HL-60/S4 (cell line): ENCODE results near the gene ARFRP1.

Source experiments
- in situ Hi-C: fragments of 300-500 bp; cut with MboI; formaldehyde crosslinking; loops from 2 replicates; pipeline ENCODE4 v1.14.3; 2022; ENCODE audit warnings: low sequenced_read_pairs

ARFRP1 gene

GRCh38 chr20:63707558-63708300, at the start of gene ARFRP1, which contains the start of gene ZGPAT:
Gene ARFRP1, minus strand, starts transcription at chr20:63707976. Its CDS starts 885 bp downstream, at chr20:63707091.
Gene ZGPAT, plus strand, starts transcription at chr20:63708039. Its CDS starts 542 bp downstream, at chr20:63708581.
- in situ Hi-C loops = no loop called here

- in situ Hi-C loops = no loop called here
Measured at GRCh38 chr20:63756648-63756991, 48.8 kb upstream of the ARFRP1 start.

GRCh38 chr20:63755933-63756647, 48.3 kb upstream of the ARFRP1 start:
- in situ Hi-C loops = no loop called here

- in situ Hi-C loops = no loop called here
Measured at GRCh38 chr20:63754008-63754407, 46.2 kb upstream of the ARFRP1 start.

- in situ Hi-C loops = no loop called here
Measured at GRCh38 chr20:63753381-63753780, 45.6 kb upstream of the ARFRP1 start.

- in situ Hi-C loops = no loop called here
Measured at GRCh38 chr20:63752411-63753101, 44.8 kb upstream of the ARFRP1 start.

GRCh38 chr20:63751471-63752271, 43.9 kb upstream of the ARFRP1 start:
- in situ Hi-C loops = no loop called here

- in situ Hi-C loops = no loop called here
Measured at GRCh38 chr20:63750807-63751470, 43.2 kb upstream of the ARFRP1 start.

- in situ Hi-C loops = no loop called here
Measured at GRCh38 chr20:63749597-63750508, 42.1 kb upstream of the ARFRP1 start.

- in situ Hi-C loops = no loop called here
Measured at GRCh38 chr20:63748934-63749270, 41.1 kb upstream of the ARFRP1 start.

GRCh38 chr20:63748070-63748933, 40.5 kb upstream of the ARFRP1 start:
- in situ Hi-C loops = no loop called here

- in situ Hi-C loops = no loop called here
Measured at GRCh38 chr20:63747622-63748069, 39.9 kb upstream of the ARFRP1 start.

GRCh38 chr20:63746751-63747315, 39.1 kb upstream of the ARFRP1 start:
- in situ Hi-C loops = no loop called here

GRCh38 chr20:63745961-63746731, 38.4 kb upstream of the ARFRP1 start:
- in situ Hi-C loops = no loop called here

- in situ Hi-C loops = no loop called here
Measured at GRCh38 chr20:63745424-63745805, 37.6 kb upstream of the ARFRP1 start.

GRCh38 chr20:63744574-63745423, 37.0 kb upstream of the ARFRP1 start:
- in situ Hi-C loops = no loop called here
